ENCODE data around the gene LGALS9. TPM values are rescaled to one million over a fixed set of nuclear protein-coding genes. Genes with fewer than 3 reads are reported as not detected.

LGALS9 gene
- total and polyA plus RNA-seq, 12 donors: 7.5 to 79.1 (median 17.5) TPM

- H3K27me3 ChIP-seq: no peaks in the 10 kb centered on the region
- no peak for TF ChIP-seq CTCF (IDR thresholded peaks at IDR 0.05)
- 67 to 79% methylated on average over 2 of the region's 2 CpGs for WGBS, 2 donors
- no peaks in the 10 kb centered on the region for H3K4me1 ChIP-seq
- intact Hi-C loops (cut with DNase I): loop anchor here in 2 of 10 donors (10.0 kb wide), 3 partner anchors 84 to 206 kb away; no protein-coding TSS in a partner anchor
- no peaks in the 10 kb centered on the region for H3K36me3 ChIP-seq
- ATAC-seq: no peak
- no peak for DNase-seq
- no peak overlapping the region for H3K4me3 ChIP-seq
- H3K9me3 ChIP-seq: no peaks in the 10 kb centered on the region
- H3K27ac ChIP-seq: no peak overlapping the region
Observed at GRCh38 chr17:27668488-27668823, 37.5 kb downstream of the LGALS9 start.

DNA sequence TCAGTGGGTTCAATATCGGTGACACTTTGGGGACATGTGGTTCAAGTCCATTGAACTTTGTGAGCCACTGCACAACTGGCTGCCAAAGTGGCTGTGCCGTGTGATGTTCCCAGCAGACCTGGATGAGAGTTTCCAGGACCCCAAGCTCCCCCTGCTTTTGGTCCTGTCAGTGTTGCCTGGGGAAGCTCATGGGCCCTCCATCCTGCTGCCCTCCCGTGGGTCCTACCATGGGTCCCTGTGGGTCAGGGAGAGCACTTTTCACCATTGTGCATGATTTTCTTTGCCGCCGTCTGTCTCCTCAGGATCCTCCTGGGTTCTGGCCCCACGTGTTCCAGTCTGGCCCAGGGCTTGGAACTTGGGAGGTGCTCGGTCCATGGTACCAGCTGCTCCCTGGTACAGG is 38.1 kb downstream of the LGALS9 start:
- Histone ChIP-seq H3K27ac (no peak overlapping the region), H3K36me3 (no peaks in the 10 kb centered on the region), H3K9me3 (no peaks in the 10 kb centered on the region), H3K4me1 (no peaks in the 10 kb centered on the region), H3K27me3 (no peaks in the 10 kb centered on the region), H3K4me3 (no peak overlapping the region)
- no peak for DNase-seq
- intact Hi-C loops (cut with DNase I): loop anchor here in 2 of 10 donors (10.0 kb wide), 3 partner anchors 84 to 206 kb away; no protein-coding TSS in a partner anchor
- no peak for ATAC-seq
- TF ChIP-seq CTCF (IDR thresholded peaks at IDR 0.05): no peak
- WGBS, 2 donors: 84 to 88% methylated on average over 7 of the region's 7 CpGs

- H3K9me3 ChIP-seq: no peaks in the 10 kb centered on the region
- intact Hi-C loops (cut with DNase I): loop anchor here in 2 of 10 donors (10.0 kb wide), 3 partner anchors 85 to 205 kb away; no protein-coding TSS in a partner anchor
- no peaks in the 10 kb centered on the region for H3K36me3 ChIP-seq
- no peak overlapping the region for H3K27ac ChIP-seq
- no peak for TF ChIP-seq CTCF (IDR thresholded peaks at IDR 0.05)
- H3K4me3 ChIP-seq: no peak overlapping the region
- ATAC-seq: no peak
- H3K27me3 ChIP-seq: no peaks in the 10 kb centered on the region
- no peak for DNase-seq
- no peaks in the 10 kb centered on the region for H3K4me1 ChIP-seq
- 66 to 68% methylated on average over 5 of the region's 5 CpGs for WGBS, 2 donors
Observed at GRCh38 chr17:27669850-27670249, 38.9 kb downstream of the LGALS9 start.

- WGBS, 2 donors: 74 to 82% methylated on average over 12 of the region's 12 CpGs
- DNase-seq (no peak), ATAC-seq (no peak)
- Histone ChIP-seq H3K4me3 (no peak overlapping the region), H3K27ac (no peak overlapping the region), H3K4me1 (no peaks in the 10 kb centered on the region), H3K27me3 (no peaks in the 10 kb centered on the region), H3K9me3 (no peaks in the 10 kb centered on the region), H3K36me3 (no peaks in the 10 kb centered on the region)
- TF ChIP-seq CTCF (IDR thresholded peaks at IDR 0.05): no peak
- intact Hi-C loops (cut with DNase I): no loop called here
Observed at GRCh38 chr17:27670791-27671590, 40.0 kb downstream of the LGALS9 start.

All from heart right ventricle (tissue), 16 donors.